Stimulated activated CD4-positive, alpha-beta T cell treated with anti-CD3 and anti-CD28 coated beads, Interleukin-12 subunit alpha, Interleukin-12 subunit beta, amount 100 ng/mL, for 24 hours (primary cell): ENCODE results near the gene ANTXR1.
"Not testable (repeated sequence)": the region's sequence is repeated elsewhere in the genome, so short reads cannot be mapped to it uniquely, and the experiment has no call there.

Experiments used
- DNase-seq, 2 experiments: peaks; one replicate each; pipeline ENCODE4 v3.0.0-alpha.2; 2020; ENCODE audit warnings: low read depth in 2 of 2

ANTXR1 gene

GRCh38 chr2:69163109-69163508 lies 150.1 kb downstream of the ANTXR1 start:
- DNase-seq: no peak

GRCh38 chr2:69163556-69163955 lies 150.6 kb downstream of the ANTXR1 start:
- no peak for DNase-seq

GRCh38 chr2:69164061-69164778 lies 151.2 kb downstream of the ANTXR1 start:
- no peak for DNase-seq

GRCh38 chr2:69165091-69165880 lies 152.3 kb downstream of the ANTXR1 start:
- DNase-seq: no peak

- no peak for DNase-seq
These were observed 153.5 kb downstream of the ANTXR1 start for GRCh38 chr2:69166465-69166811.

GRCh38 chr2:69166812-69167468 lies 154.0 kb downstream of the ANTXR1 start:
- no peak for DNase-seq

GRCh38 chr2:69167469-69167822 lies 154.5 kb downstream of the ANTXR1 start:
- DNase-seq: no peak

GRCh38 chr2:69168144-69168813 lies 155.3 kb downstream of the ANTXR1 start:
- no peak for DNase-seq

GRCh38 chr2:69168950-69169654 lies 156.1 kb downstream of the ANTXR1 start:
- no peak for DNase-seq

- DNase-seq: no peak
These were observed 156.8 kb downstream of the ANTXR1 start for GRCh38 chr2:69169655-69170389.

GRCh38 chr2:69170661-69171060 lies 157.7 kb downstream of the ANTXR1 start:
- DNase-seq: no peak

- DNase-seq: no peak
These were observed 158.3 kb downstream of the ANTXR1 start for GRCh38 chr2:69171116-69171896.

- no peak for DNase-seq
These were observed 159.0 kb downstream of the ANTXR1 start for GRCh38 chr2:69171897-69172525.

GRCh38 chr2:69173706-69174105 lies 160.7 kb downstream of the ANTXR1 start:
- no peak for DNase-seq

- DNase-seq: not testable (repeated sequence)
These were observed 161.2 kb downstream of the ANTXR1 start for GRCh38 chr2:69174211-69174610.

GRCh38 chr2:69175790-69176715 lies 163.1 kb downstream of the ANTXR1 start:
- no peak for DNase-seq

GRCh38 chr2:69177063-69177771 lies 164.2 kb downstream of the ANTXR1 start:
- DNase-seq: no peak
